ENCODE measurements around the gene USP40.

Gene USP40

GRCh38 chr2:233450864-233451575 is 115.6 kb downstream of the USP40 start:
- Histone ChIP-seq H3K79me2 (no peaks in the 10 kb centered on the region), H3K9me3 (ENCODE audit: control insufficient read depth, low read length) (no peaks in the 10 kb centered on the region), H3K36me3 (ENCODE audit: control insufficient read depth, insufficient read depth, low read length) (no peaks in the 10 kb centered on the region), H3K9ac (no peak overlapping the region), H3K4me1 (no peaks in the 10 kb centered on the region), H3K4me2 (ENCODE audit: low read length) (no peak overlapping the region), H3K27me3 (ENCODE audit: control insufficient read depth, insufficient read depth, low read length) (no peaks in the 10 kb centered on the region), H3K27ac (no peak overlapping the region), H3K4me3 (ENCODE audit: low read depth, low read length) (no peak overlapping the region), H2AFZ (no peak overlapping the region)
- TF ChIP-seq CTCF (IDR thresholded peaks at IDR 0.05) = no peak

GRCh38 chr2:233449921-233450863 is 116.4 kb downstream of the USP40 start:
- no peaks in the 10 kb centered on the region for H3K36me3 ChIP-seq (ENCODE audit: control insufficient read depth, insufficient read depth, low read length)
- H3K79me2 ChIP-seq = no peaks in the 10 kb centered on the region
- H3K4me1 ChIP-seq = no peaks in the 10 kb centered on the region

GRCh38 chr2:233449081-233449901 is 117.3 kb downstream of the USP40 start:
- H3K27me3 ChIP-seq (ENCODE audit: control insufficient read depth, insufficient read depth, low read length) = no peaks in the 10 kb centered on the region
- H3K36me3 ChIP-seq (ENCODE audit: control insufficient read depth, insufficient read depth, low read length) = no peaks in the 10 kb centered on the region
- H3K4me3 ChIP-seq (ENCODE audit: low read depth, low read length) = no peak overlapping the region

More at GRCh38 chr2:233449921-233450863, 116.4 kb downstream of the USP40 start:
- Histone ChIP-seq H3K27ac (no peak overlapping the region), H3K4me2 (ENCODE audit: low read length) (no peak overlapping the region), H2AFZ (no peak overlapping the region), H3K4me3 (ENCODE audit: low read depth, low read length) (no peak overlapping the region), H3K9ac (no peak overlapping the region), H3K9me3 (ENCODE audit: control insufficient read depth, low read length) (no peaks in the 10 kb centered on the region), H3K27me3 (ENCODE audit: control insufficient read depth, insufficient read depth, low read length) (no peaks in the 10 kb centered on the region)
- TF ChIP-seq CTCF (IDR thresholded peaks at IDR 0.05) = no peak

GRCh38 chr2:233448575-233448974 is 118.0 kb downstream of the USP40 start:
- TF ChIP-seq CTCF (IDR thresholded peaks at IDR 0.05) = no peak
- H3K4me2 ChIP-seq (ENCODE audit: low read length) = no peak overlapping the region
- H3K4me1 ChIP-seq = no peaks in the 10 kb centered on the region
- H3K36me3 ChIP-seq (ENCODE audit: control insufficient read depth, insufficient read depth, low read length) = no peaks in the 10 kb centered on the region
- no peaks in the 10 kb centered on the region for H3K27me3 ChIP-seq (ENCODE audit: control insufficient read depth, insufficient read depth, low read length)
- H3K79me2 ChIP-seq = no peaks in the 10 kb centered on the region
- no peak overlapping the region for H3K27ac ChIP-seq
- H2AFZ ChIP-seq = no peak overlapping the region
- no peaks in the 10 kb centered on the region for H3K9me3 ChIP-seq (ENCODE audit: control insufficient read depth, low read length)
- no peak overlapping the region for H3K9ac ChIP-seq
- no peak overlapping the region for H3K4me3 ChIP-seq (ENCODE audit: low read depth, low read length)

More at GRCh38 chr2:233449081-233449901, 117.3 kb downstream of the USP40 start:
- H3K9me3 ChIP-seq (ENCODE audit: control insufficient read depth, low read length) = no peaks in the 10 kb centered on the region
- H3K4me2 ChIP-seq (ENCODE audit: low read length) = no peak overlapping the region
- no peaks in the 10 kb centered on the region for H3K79me2 ChIP-seq
- no peak overlapping the region for H2AFZ ChIP-seq
- H3K9ac ChIP-seq = no peak overlapping the region
- TF ChIP-seq CTCF (IDR thresholded peaks at IDR 0.05) = no peak
- no peaks in the 10 kb centered on the region for H3K4me1 ChIP-seq
- H3K27ac ChIP-seq = no peak overlapping the region
